GM18868 (cell line): Measurements from ENCODE around the gene TRIP6.
"Not testable (repeated sequence)": the region's sequence is repeated elsewhere in the genome, so short reads cannot be mapped to it uniquely, and the experiment has no call there.

ENCODE experiments used
- ATAC-seq: cut with Tn5 transposase; IDR thresholded peaks from one replicate; pipeline ENCODE4 v1.9.1; 2021; ENCODE audit warnings: mild to moderate bottlenecking, moderate library complexity; ENCODE audit not compliant: unreplicated experiment

Gene TRIP6

GRCh38 chr7:100910443-100910842 lies 43.3 kb downstream of the TRIP6 start:
- not testable (repeated sequence) for ATAC-seq

- ATAC-seq, result no peak
These were observed 44.3 kb downstream of the TRIP6 start for GRCh38 chr7:100911484-100911883.

GRCh38 chr7:100914208-100914878 lies 47.2 kb downstream of the TRIP6 start:
- no peak for ATAC-seq

GRCh38 chr7:100914879-100915447 lies 47.8 kb downstream of the TRIP6 start:
- ATAC-seq, result no peak

GRCh38 chr7:100919335-100919734 lies 52.1 kb downstream of the TRIP6 start:
- not testable (repeated sequence) for ATAC-seq

GRCh38 chr7:100919779-100920437 lies 52.7 kb downstream of the TRIP6 start:
- ATAC-seq, result not testable (repeated sequence)

GRCh38 chr7:100921039-100921438 lies 53.9 kb downstream of the TRIP6 start:
- no peak for ATAC-seq
